Measurements from ENCODE around the gene LTO1. TPM values are rescaled to one million over a fixed set of nuclear protein-coding genes. Genes with fewer than 3 reads are reported as not detected.

Gene LTO1
- total RNA-seq, 1 donor from 2014 or later = 28.5 TPM

DNA sequence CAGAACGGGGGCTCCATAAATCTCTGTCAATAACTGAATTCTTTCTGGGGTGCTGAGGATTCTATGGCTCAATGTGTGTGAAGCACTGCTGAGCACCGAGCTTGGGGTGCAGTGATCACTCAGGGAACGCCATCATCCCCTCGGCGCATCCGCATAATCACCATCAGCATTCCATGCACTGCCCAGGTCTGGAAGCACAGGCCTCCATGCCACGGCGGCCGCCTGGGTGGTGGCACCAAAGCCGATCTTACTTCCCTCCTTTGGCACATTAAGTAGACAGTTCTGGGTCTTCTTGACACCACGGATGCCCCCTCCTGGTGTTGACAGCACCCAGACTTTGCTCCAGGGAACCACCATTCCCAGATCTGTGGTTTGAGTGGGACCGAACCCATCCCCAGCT is 15.6 kb downstream of the LTO1 start:
- no peaks in the 10 kb centered on the region for H3K27me3 Mint-ChIP-seq
- no peak for TF ChIP-seq CTCF (IDR thresholded peaks at IDR 0.05; ENCODE audit: unreplicated experiment)
- H3K36me3 Mint-ChIP-seq (ENCODE audit: insufficient read depth) = no peaks in the 10 kb centered on the region
- H3K4me1 Mint-ChIP-seq (ENCODE audit: low read depth) = peaks cover 13% of the 10 kb centered on the region
- no peaks in the 10 kb centered on the region for H3K9me3 Mint-ChIP-seq (ENCODE audit: low read depth)
- DNase-seq (ENCODE audit: low spot score, unreplicated experiment) = no peak
- H3K27ac Mint-ChIP-seq = no peak overlapping the region
- H3K4me3 Mint-ChIP-seq (ENCODE audit: low read depth) = no peak overlapping the region

DNA sequence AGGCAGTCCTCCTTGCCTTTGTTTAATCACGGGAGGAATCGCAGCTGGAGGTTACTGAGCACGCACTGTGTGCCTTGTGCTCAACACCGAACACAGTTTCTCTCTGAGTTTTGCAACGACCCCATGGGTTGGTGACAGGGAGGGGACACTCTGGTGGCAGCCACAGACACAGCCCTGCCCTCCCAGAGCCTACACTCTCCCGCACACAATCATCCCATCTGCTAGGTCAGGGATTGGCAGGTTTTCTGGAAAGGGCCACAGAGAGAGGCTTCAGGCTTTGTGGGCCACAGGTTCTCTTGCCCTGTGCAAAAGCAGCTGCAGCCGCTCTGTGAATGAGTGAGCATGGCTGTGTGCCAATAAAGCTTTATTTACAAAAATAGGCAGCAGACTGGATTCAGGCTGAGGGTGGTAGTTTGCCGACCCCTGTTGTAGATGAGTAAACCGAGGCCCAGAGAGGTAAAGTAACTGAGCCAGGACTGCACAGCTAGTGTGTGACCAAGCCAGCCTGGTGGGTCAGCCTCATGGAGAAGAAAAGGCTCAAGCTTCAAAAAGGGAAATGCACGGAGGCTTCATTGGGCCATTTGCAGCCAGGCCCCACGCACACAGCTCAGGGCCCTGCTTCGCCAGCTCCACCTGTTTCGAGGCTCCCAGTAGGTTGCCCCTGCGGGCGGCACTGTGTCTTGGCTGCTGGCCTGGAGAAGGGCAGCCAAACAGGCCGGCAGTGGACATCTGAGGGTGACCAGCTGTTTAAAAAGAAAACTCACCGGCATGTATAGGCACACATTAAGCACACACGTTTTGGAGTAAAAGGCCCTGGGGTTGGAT is 16.3 kb downstream of the LTO1 start:
- H3K27me3 Mint-ChIP-seq = no peaks in the 10 kb centered on the region
- no peaks in the 10 kb centered on the region for H3K9me3 Mint-ChIP-seq (ENCODE audit: low read depth)
- H3K27ac Mint-ChIP-seq = no peak overlapping the region
- TF ChIP-seq CTCF (IDR thresholded peaks at IDR 0.05; ENCODE audit: unreplicated experiment) = no peak
- peaks cover 14% of the 10 kb centered on the region for H3K4me1 Mint-ChIP-seq (ENCODE audit: low read depth)
- H3K4me3 Mint-ChIP-seq (ENCODE audit: low read depth) = no peak overlapping the region
- no peak for DNase-seq (ENCODE audit: low spot score, unreplicated experiment)
- peaks cover 2% of the 10 kb centered on the region for H3K36me3 Mint-ChIP-seq (ENCODE audit: insufficient read depth)

- no peak for TF ChIP-seq CTCF (IDR thresholded peaks at IDR 0.05; ENCODE audit: unreplicated experiment)
- Mint-ChIP-seq H3K27ac (peak overlapping the region; percentile 73), H3K4me1 (ENCODE audit: low read depth) (peaks cover 14% of the 10 kb centered on the region), H3K4me3 (ENCODE audit: low read depth) (no peak overlapping the region), H3K9me3 (ENCODE audit: low read depth) (no peaks in the 10 kb centered on the region), H3K36me3 (ENCODE audit: insufficient read depth) (peaks cover 6% of the 10 kb centered on the region), H3K27me3 (no peaks in the 10 kb centered on the region)
- DNase-seq (ENCODE audit: low spot score, unreplicated experiment) = no peak
Observed at GRCh38 chr11:69657911-69658625, 17.1 kb downstream of the LTO1 start.

GRCh38 chr11:69657456-69657910 is 17.7 kb downstream of the LTO1 start:
- Mint-ChIP-seq H3K9me3 (ENCODE audit: low read depth) (no peaks in the 10 kb centered on the region), H3K27me3 (no peaks in the 10 kb centered on the region), H3K4me1 (ENCODE audit: low read depth) (peaks cover 14% of the 10 kb centered on the region), H3K27ac (peak overlapping the region; percentile 71), H3K4me3 (ENCODE audit: low read depth) (no peak overlapping the region), H3K36me3 (ENCODE audit: insufficient read depth) (peaks cover 10% of the 10 kb centered on the region)
- no peak for TF ChIP-seq CTCF (IDR thresholded peaks at IDR 0.05; ENCODE audit: unreplicated experiment)
- no peak for DNase-seq (ENCODE audit: low spot score, unreplicated experiment)

- peaks cover 14% of the 10 kb centered on the region for H3K4me1 Mint-ChIP-seq (ENCODE audit: low read depth)
- H3K27ac Mint-ChIP-seq = peak overlapping the region; percentile 26
- DNase-seq (ENCODE audit: low spot score, unreplicated experiment) = no peak
Observed at GRCh38 chr11:69656536-69657455, 18.4 kb downstream of the LTO1 start.

More at GRCh38 chr11:69656536-69657455, 18.4 kb downstream of the LTO1 start:
- no peak for TF ChIP-seq CTCF (IDR thresholded peaks at IDR 0.05; ENCODE audit: unreplicated experiment)
- Mint-ChIP-seq H3K9me3 (ENCODE audit: low read depth) (no peaks in the 10 kb centered on the region), H3K27me3 (no peaks in the 10 kb centered on the region), H3K36me3 (ENCODE audit: insufficient read depth) (peaks cover 14% of the 10 kb centered on the region), H3K4me3 (ENCODE audit: low read depth) (no peak overlapping the region)

Data from progenitor cell of endocrine pancreas (in vitro differentiated cells).